IMR-90 (cell line): Measurements from ENCODE around the gene SLC23A2. TPM values are rescaled to one million over a fixed set of nuclear protein-coding genes. Genes with fewer than 3 reads are reported as not detected.

ENCODE experiments used
- ATAC-seq: fragments of 200-7000 bp; cut with Tn5 transposase; 2 replicates; pipeline ENCODE4 v1.9.1; 2020; ENCODE audit warnings: low read depth, mild to moderate bottlenecking, moderate library complexity
- BruUV-seq: library from RNA; stranded (reverse); fragments of 400-500 nt; replicated peaks from 2 replicates; lab custom pipeline; 2021; lab: Mats Ljungman, UMichigan
- CTCF ChIA-PET: fragments of 300-600 bp; formaldehyde crosslinking; extraction: SDS; loops from one replicate; lab custom pipeline; 2021; ENCODE audit warnings: antibody characterized with exemption; lab: Yijun Ruan, JAX
- POLR2A ChIA-PET: fragments of 300-600 bp; sonication (Branson Sonifier 250); formaldehyde crosslinking; loops from one replicate; lab custom pipeline; 2022; ENCODE audit warnings: antibody characterized with exemption; ENCODE audit not compliant: unreplicated experiment; lab: Charles Lee
- DNase-seq: peaks from one replicate; pipeline ENCODE4 v3.0.0; 2013
- H2AFZ ChIP-seq: replicated peaks from 2 replicates; pipeline ENCODE3; 2013; ENCODE audit warnings: low read length, mild to moderate bottlenecking; ENCODE audit not compliant: poor library complexity
- H2AK5ac ChIP-seq: 2 replicates; pipeline ENCODE4 v1.6.1; 2013; ENCODE audit warnings: low read depth, low read length, inconsistent platforms
- H2AK9ac ChIP-seq: replicated peaks from 2 replicates; pipeline ENCODE3; 2013; ENCODE audit warnings: mild to moderate bottlenecking, low read depth, low read length, moderate library complexity; ENCODE audit not compliant: poor library complexity
- H2BK120ac ChIP-seq: 2 replicates; pipeline ENCODE4 v1.6.1; 2013; ENCODE audit warnings: low read depth, low read length, inconsistent platforms
- H2BK15ac ChIP-seq: 3 replicates; pipeline ENCODE4 v1.6.1; 2013; ENCODE audit warnings: low read depth, low read length, inconsistent platforms
- H2BK20ac ChIP-seq: 2 replicates; pipeline ENCODE4 v1.6.1; 2013; ENCODE audit warnings: low read depth, mild to moderate bottlenecking, inconsistent platforms, low read length, moderate library complexity
- H2BK5ac ChIP-seq: 2 replicates; pipeline ENCODE4 v1.6.1; 2013; ENCODE audit warnings: mild to moderate bottlenecking, low read depth, low read length, inconsistent platforms; ENCODE audit not compliant: poor library complexity, severe bottlenecking
- H3K14ac ChIP-seq: replicated peaks from 2 replicates; pipeline ENCODE4 v1.6.1; 2013; ENCODE audit warnings: low read depth, low read length, inconsistent platforms
- H3K18ac ChIP-seq: 2 replicates; pipeline ENCODE4 v1.6.1; 2013; ENCODE audit warnings: low read depth, low read length, control low read depth
- H3K23ac ChIP-seq: 2 replicates; pipeline ENCODE4 v1.6.1; 2013; ENCODE audit warnings: low read depth, low read length, inconsistent platforms
- H3K27ac ChIP-seq: 2 replicates; pipeline ENCODE4 v1.5.1; 2013; ENCODE audit warnings: mild to moderate bottlenecking, control low read depth, low read length; ENCODE audit not compliant: insufficient read depth
- H3K27me3 ChIP-seq: 2 replicates; pipeline ENCODE4 v1.6.1; 2013; ENCODE audit warnings: low read length; ENCODE audit not compliant: control insufficient read depth, insufficient read depth
- H3K36me3 ChIP-seq: 2 replicates; pipeline ENCODE4 v1.6.1; 2013; ENCODE audit warnings: low read length, mixed read lengths; ENCODE audit not compliant: control insufficient read depth, insufficient read depth
- H3K4ac ChIP-seq: 2 replicates; pipeline ENCODE4 v1.6.1; 2013; ENCODE audit warnings: low read depth, low read length, inconsistent platforms
- H3K4me1 ChIP-seq: 2 replicates; pipeline ENCODE4 v1.6.1; 2013; ENCODE audit warnings: low read length, mixed read lengths; ENCODE audit not compliant: control insufficient read depth, insufficient read depth
- H3K4me2 ChIP-seq: 2 replicates; pipeline ENCODE4 v1.6.1; 2013; ENCODE audit warnings: low read depth, mild to moderate bottlenecking, control low read depth, low read length, moderate library complexity
- H3K4me3 ChIP-seq: 2 replicates; pipeline ENCODE4 v1.5.1; 2013; ENCODE audit warnings: low read depth, mild to moderate bottlenecking, control low read depth, low read length, moderate library complexity; ENCODE audit not compliant: insufficient read depth
- H3K56ac ChIP-seq: 2 replicates; pipeline ENCODE4 v1.6.1; 2013; ENCODE audit warnings: low read length, inconsistent platforms; ENCODE audit not compliant: insufficient read depth; ENCODE audit errors: extremely low read depth
- H3K79me1 ChIP-seq, 2 experiments: 2 replicates each; pipeline ENCODE4 v1.6.1; 2013; ENCODE audit warnings: low read length in 2 of 2, inconsistent platforms in 1 of 2, low read depth in 1 of 2
- H3K9ac ChIP-seq: 2 replicates; pipeline ENCODE4 v1.6.1; 2013; ENCODE audit warnings: low read depth, low read length, control low read depth
- H3K9me1 ChIP-seq: 2 replicates; pipeline ENCODE4 v1.6.1; 2013; ENCODE audit warnings: low read length, inconsistent platforms; ENCODE audit not compliant: insufficient read depth
- H3K9me3 ChIP-seq: 2 replicates; pipeline ENCODE4 v1.6.1; 2013; ENCODE audit warnings: low read length; ENCODE audit not compliant: control insufficient read depth, insufficient read depth
- H4K20me1 ChIP-seq: 2 replicates; pipeline ENCODE4 v1.6.1; 2013; ENCODE audit warnings: low read length, inconsistent platforms; ENCODE audit not compliant: insufficient read depth
- H4K5ac ChIP-seq: 2 replicates; pipeline ENCODE4 v1.6.1; 2013; ENCODE audit warnings: mild to moderate bottlenecking, low read depth, low read length, control low read depth
- H4K8ac ChIP-seq, 2 experiments: 2 replicates each; pipeline ENCODE4 v1.6.1; 2013; ENCODE audit warnings: low read depth in 2 of 2, low read length in 2 of 2, control low read depth in 1 of 2, inconsistent platforms in 1 of 2
- H4K91ac ChIP-seq: 2 replicates; pipeline ENCODE4 v1.6.1; 2013; ENCODE audit warnings: low read depth, low read length, inconsistent platforms; ENCODE audit not compliant: insufficient read depth
- BHLHE40 ChIP-seq: fragments of 150-350 bp; IDR thresholded peaks from 2 replicates; pipeline ENCODE4 v1.6.1; 2016; ENCODE audit warnings: mild to moderate bottlenecking, low read depth, low read length
- CEBPB ChIP-seq: IDR thresholded peaks from 2 replicates; pipeline ENCODE4 v1.6.1; 2012; ENCODE audit warnings: low read depth, low read length, improper control_type of control experiment
- MAFK ChIP-seq: IDR thresholded peaks from 2 replicates; pipeline ENCODE4 v1.6.1; 2012; ENCODE audit warnings: low read depth, low read length, improper control_type of control experiment
- MAZ ChIP-seq: IDR thresholded peaks from 2 replicates; pipeline ENCODE4 v1.6.1; 2012; ENCODE audit warnings: low read depth, mild to moderate bottlenecking, low read length, improper control_type of control experiment, moderate library complexity, borderline replicate concordance
- MXI1 ChIP-seq: IDR thresholded peaks from 2 replicates; pipeline ENCODE4 v1.6.1; 2012; ENCODE audit warnings: low read depth, mild to moderate bottlenecking, low read length, moderate library complexity, borderline replicate concordance
- NFE2L2 ChIP-seq: fragments of 150-350 bp; IDR thresholded peaks from 2 replicates; pipeline ENCODE4 v1.6.1; 2016; ENCODE audit warnings: low read depth, mild to moderate bottlenecking, low read length
- POLR2A ChIP-seq: IDR thresholded peaks from 2 replicates; pipeline ENCODE4 v1.6.1; 2012; ENCODE audit warnings: mild to moderate bottlenecking, low read depth, low read length
- RAD21 ChIP-seq: IDR thresholded peaks from 2 replicates; pipeline ENCODE4 v1.6.1; 2012; ENCODE audit warnings: low read length, improper control_type of control experiment
- RCOR1 ChIP-seq: IDR thresholded peaks from 2 replicates; pipeline ENCODE4 v1.6.1; 2012; ENCODE audit warnings: mild to moderate bottlenecking, low read length, improper control_type of control experiment; ENCODE audit not compliant: insufficient replicate concordance
- RFX5 ChIP-seq: IDR thresholded peaks from 2 replicates; pipeline ENCODE4 v1.8.0; 2012; ENCODE audit warnings: low read depth, mild to moderate bottlenecking, low read length, moderate library complexity
- SMC3 ChIP-seq: fragments of 150-350 bp; IDR thresholded peaks from 2 replicates; pipeline ENCODE4 v1.6.1; 2016; ENCODE audit warnings: low read depth, mild to moderate bottlenecking, antibody characterized with exemption, low read length, moderate library complexity
- WGBS, 2 experiments: methylation state at CpG; one replicate each; pipeline versions ENCODE4 v1.1.5 to v1.1.7; 2013; ENCODE audit warnings: missing lambda C conversion rate in 2 of 2; ENCODE audit not compliant: insufficient read length in 1 of 2; ENCODE audit errors: extremely low coverage in 2 of 2; 5-methylcytosine and 5-hydroxymethylcytosine counted together
- dilution Hi-C: fragments of 300-500 bp; cut with HindIII; formaldehyde crosslinking; loops from one replicate; pipeline ENCODE4 v1.14.3; 2018; ENCODE audit warnings: low sequenced_read_pairs; ENCODE audit not compliant: unreplicated experiment
- in situ Hi-C: fragments of 300-500 bp; cut with MboI; formaldehyde crosslinking; loops from 3 replicates; pipeline ENCODE4 v1.14.3; 2019; ENCODE audit warnings: low sequenced_read_pairs, inconsistent platforms, mixed read lengths
- intact Hi-C: fragments of 100-400 bp; cut with micrococcal nuclease; formaldehyde crosslinking; loops from 2 replicates; pipeline ENCODE4 v1.10.0; 2022
- polyA plus RNA-seq, 3 experiments: library from polyadenylated mRNA; depleted of rRNA; stranded (reverse); fragments of >200 nt; gene quantifications; 2 replicates each; pipeline ENCODE4 v1.2.3, GENCODE V29; 2012; ENCODE audit warnings: low replicate concordance in 1 of 3
- total RNA-seq: library from RNA; depleted of rRNA; stranded (reverse); fragments of >200 nt; gene quantifications from 2 replicates; pipeline ENCODE4 v1.2.3, GENCODE V29; 2012
- TF ChIP-seq, protein P1 (sequence below): fragments of 150-350 bp; IDR thresholded peaks from 2 replicates; pipeline ENCODE4 v1.6.1; 2017; ENCODE audit warnings: mild to moderate bottlenecking, antibody characterized with exemption, low read length, low read depth
- TF ChIP-seq, protein P2 (sequence below): conservative IDR thresholded peaks from 2 replicates; pipeline ENCODE4 v1.5.1; 2012; ENCODE audit warnings: mild to moderate bottlenecking, low read depth, low read length, improper control_type of control experiment
- TF ChIP-seq, protein P3 (sequence below): fragments of 150-350 bp; IDR thresholded peaks from 2 replicates; pipeline ENCODE4 v1.6.1; 2016; ENCODE audit warnings: low read depth, mild to moderate bottlenecking, low read length, moderate library complexity, borderline replicate concordance

The SLC23A2 gene
- total and polyA plus RNA-seq, 2 of the 4 experiments (the other 2 are of a cell fraction), result 10.2 to 14.4 TPM

DNA sequence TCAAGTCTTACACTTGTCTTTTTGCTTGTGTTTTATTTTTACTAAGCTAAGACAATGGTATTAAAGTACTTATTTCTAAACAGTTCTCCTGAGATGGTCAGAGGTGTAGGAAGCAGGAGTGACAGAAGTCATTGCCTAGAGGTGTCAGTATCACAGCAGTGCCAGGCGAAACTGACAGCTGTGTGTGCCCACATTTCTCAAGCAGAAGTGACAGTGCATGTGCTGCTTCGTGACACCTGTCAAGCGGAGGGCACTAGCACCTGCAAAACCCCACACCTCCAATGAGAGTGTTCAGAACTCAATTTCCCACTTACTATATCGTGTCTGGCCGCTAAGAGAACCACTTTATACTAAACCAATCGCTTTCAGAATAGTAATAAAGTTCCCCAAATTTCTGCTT lies 82.8 kb downstream of the SLC23A2 start:
- no peak overlapping the region for H4K8ac ChIP-seq
- peaks cover 4% of the 10 kb centered on the region for H4K20me1 ChIP-seq
- H3K9me1 ChIP-seq, result 0 out of 2 replicates have a peak, but pooled peaks cover 8% of the 10 kb centered on the region
- H4K5ac ChIP-seq, result no peak overlapping the region
- BruUV-seq, result no TSS peak
- H3K14ac ChIP-seq, result no peak overlapping the region
- no peak overlapping the region for H4K91ac ChIP-seq
- H3K4me3 ChIP-seq, result no peak overlapping the region
- no peak overlapping the region for H3K23ac ChIP-seq
- H2BK5ac ChIP-seq, result no peak overlapping the region
- no peak overlapping the region for H3K4ac ChIP-seq
- H3K9me3 ChIP-seq, result no peaks in the 10 kb centered on the region
- DNase-seq (no peak), ATAC-seq (no peak)
- H3K56ac ChIP-seq, result no peak overlapping the region
- no peak overlapping the region for H2AFZ ChIP-seq
- no peak overlapping the region for H2AK9ac ChIP-seq
- no peak overlapping the region for H3K4me2 ChIP-seq
- POLR2A ChIA-PET, result no interaction called here
- intact Hi-C loops, result no loop called here
- H3K27ac ChIP-seq, result no peak overlapping the region
- dilution Hi-C loops, result no loop called here
- no peak overlapping the region; the same call in 2 of the 3 replicates for H2BK15ac ChIP-seq
- in situ Hi-C loops, result no loop called here
- H2BK120ac ChIP-seq, result no peak overlapping the region
- no peak for TF ChIP-seq SMC3
- TF ChIP-seq RCOR1, result no peak
- no peak for TF ChIP-seq CEBPB
- no peak for TF ChIP-seq BHLHE40
- TF ChIP-seq, protein P1, sequence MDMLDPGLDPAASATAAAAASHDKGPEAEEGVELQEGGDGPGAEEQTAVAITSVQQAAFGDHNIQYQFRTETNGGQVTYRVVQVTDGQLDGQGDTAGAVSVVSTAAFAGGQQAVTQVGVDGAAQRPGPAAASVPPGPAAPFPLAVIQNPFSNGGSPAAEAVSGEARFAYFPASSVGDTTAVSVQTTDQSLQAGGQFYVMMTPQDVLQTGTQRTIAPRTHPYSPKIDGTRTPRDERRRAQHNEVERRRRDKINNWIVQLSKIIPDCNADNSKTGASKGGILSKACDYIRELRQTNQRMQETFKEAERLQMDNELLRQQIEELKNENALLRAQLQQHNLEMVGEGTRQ, result no peak
- TF ChIP-seq, protein P2, sequence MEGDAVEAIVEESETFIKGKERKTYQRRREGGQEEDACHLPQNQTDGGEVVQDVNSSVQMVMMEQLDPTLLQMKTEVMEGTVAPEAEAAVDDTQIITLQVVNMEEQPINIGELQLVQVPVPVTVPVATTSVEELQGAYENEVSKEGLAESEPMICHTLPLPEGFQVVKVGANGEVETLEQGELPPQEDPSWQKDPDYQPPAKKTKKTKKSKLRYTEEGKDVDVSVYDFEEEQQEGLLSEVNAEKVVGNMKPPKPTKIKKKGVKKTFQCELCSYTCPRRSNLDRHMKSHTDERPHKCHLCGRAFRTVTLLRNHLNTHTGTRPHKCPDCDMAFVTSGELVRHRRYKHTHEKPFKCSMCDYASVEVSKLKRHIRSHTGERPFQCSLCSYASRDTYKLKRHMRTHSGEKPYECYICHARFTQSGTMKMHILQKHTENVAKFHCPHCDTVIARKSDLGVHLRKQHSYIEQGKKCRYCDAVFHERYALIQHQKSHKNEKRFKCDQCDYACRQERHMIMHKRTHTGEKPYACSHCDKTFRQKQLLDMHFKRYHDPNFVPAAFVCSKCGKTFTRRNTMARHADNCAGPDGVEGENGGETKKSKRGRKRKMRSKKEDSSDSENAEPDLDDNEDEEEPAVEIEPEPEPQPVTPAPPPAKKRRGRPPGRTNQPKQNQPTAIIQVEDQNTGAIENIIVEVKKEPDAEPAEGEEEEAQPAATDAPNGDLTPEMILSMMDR, result no peak
- no peak for TF ChIP-seq MAFK
- no peak for TF ChIP-seq POLR2A
- TF ChIP-seq MAZ, result no peak
- no peak for TF ChIP-seq RFX5
- TF ChIP-seq, protein P3, sequence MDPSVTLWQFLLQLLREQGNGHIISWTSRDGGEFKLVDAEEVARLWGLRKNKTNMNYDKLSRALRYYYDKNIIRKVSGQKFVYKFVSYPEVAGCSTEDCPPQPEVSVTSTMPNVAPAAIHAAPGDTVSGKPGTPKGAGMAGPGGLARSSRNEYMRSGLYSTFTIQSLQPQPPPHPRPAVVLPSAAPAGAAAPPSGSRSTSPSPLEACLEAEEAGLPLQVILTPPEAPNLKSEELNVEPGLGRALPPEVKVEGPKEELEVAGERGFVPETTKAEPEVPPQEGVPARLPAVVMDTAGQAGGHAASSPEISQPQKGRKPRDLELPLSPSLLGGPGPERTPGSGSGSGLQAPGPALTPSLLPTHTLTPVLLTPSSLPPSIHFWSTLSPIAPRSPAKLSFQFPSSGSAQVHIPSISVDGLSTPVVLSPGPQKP, result no peak
- TF ChIP-seq RAD21, result no peak
- no peak for TF ChIP-seq NFE2L2
- TF ChIP-seq MXI1, result no peak
- H3K79me1 ChIP-seq, result peaks cover 3 to 18% of the 10 kb centered on the region in 2 experiments; a peak in 3 of 4 replicates
- H3K9ac ChIP-seq, result no peak overlapping the region
- no peaks in the 10 kb centered on the region for H3K27me3 ChIP-seq
- H3K4me1 ChIP-seq, result peaks cover 8% of the 10 kb centered on the region
- H2AK5ac ChIP-seq, result no peak overlapping the region
- CTCF ChIA-PET, result interaction anchor here (1.3 kb wide), 1 partner anchor 15 kb away, joined by 3 read pairs; no protein-coding TSS in a partner anchor
- H2BK20ac ChIP-seq, result no peak overlapping the region
- no peak overlapping the region for H3K18ac ChIP-seq
- WGBS, 2 experiments, result 88% methylated on average over 6 of the region's 6 CpGs; no CpG with 5 or more reads in 1 of the 2 experiments
- H3K36me3 ChIP-seq, result peaks cover 1% of the 10 kb centered on the region
